ENCODE results near the gene ZCCHC17. TPM values are rescaled to one million over a fixed set of nuclear protein-coding genes. Genes with fewer than 3 reads are reported as not detected.
"Not testable (repeated sequence)": the region's sequence is repeated elsewhere in the genome, so short reads cannot be mapped to it uniquely, and the experiment has no call there.

The ZCCHC17 gene
- total RNA-seq, 1 donor from 2014 or later: 26.2 TPM

- DNase-seq (ENCODE audit: low spot score): no peak
- Mint-ChIP-seq H3K27ac (no peak overlapping the region), H3K36me3 (ENCODE audit: low read depth) (no peaks in the 10 kb centered on the region), H3K4me1 (ENCODE audit: low read depth) (peaks cover 13% of the 10 kb centered on the region), H3K9me3 (no peaks in the 10 kb centered on the region), H3K4me3 (ENCODE audit: low read depth) (no peak overlapping the region), H3K27me3 (ENCODE audit: low read depth) (peaks cover 11% of the 10 kb centered on the region)
- intact Hi-C loops (cut with micrococcal nuclease): no loop called here
These were observed 77.8 kb downstream of the ZCCHC17 start for GRCh38 chr1:31374511-31375196.

GRCh38 chr1:31376375-31377134 lies 79.7 kb downstream of the ZCCHC17 start:
- H3K9me3 Mint-ChIP-seq: no peaks in the 10 kb centered on the region
- DNase-seq (ENCODE audit: low spot score): no peak
- intact Hi-C loops (cut with micrococcal nuclease): no loop called here
- H3K36me3 Mint-ChIP-seq (ENCODE audit: low read depth): no peaks in the 10 kb centered on the region
- H3K4me3 Mint-ChIP-seq (ENCODE audit: low read depth): no peak overlapping the region
- H3K4me1 Mint-ChIP-seq (ENCODE audit: low read depth): peaks cover 13% of the 10 kb centered on the region
- peaks cover 11% of the 10 kb centered on the region for H3K27me3 Mint-ChIP-seq (ENCODE audit: low read depth)
- no peak overlapping the region for H3K27ac Mint-ChIP-seq

- no peak overlapping the region for H3K4me3 Mint-ChIP-seq (ENCODE audit: low read depth)
- peaks cover 15% of the 10 kb centered on the region for H3K27me3 Mint-ChIP-seq (ENCODE audit: low read depth)
- no peak for DNase-seq (ENCODE audit: low spot score)
- H3K4me1 Mint-ChIP-seq (ENCODE audit: low read depth): peaks cover 12% of the 10 kb centered on the region
- no peaks in the 10 kb centered on the region for H3K36me3 Mint-ChIP-seq (ENCODE audit: low read depth)
- H3K27ac Mint-ChIP-seq: no peak overlapping the region
- intact Hi-C loops (cut with micrococcal nuclease): no loop called here
- H3K9me3 Mint-ChIP-seq: no peaks in the 10 kb centered on the region
These were observed 80.6 kb downstream of the ZCCHC17 start for GRCh38 chr1:31377364-31377863.

GRCh38 chr1:31378001-31378400 lies 81.2 kb downstream of the ZCCHC17 start:
- no peaks in the 10 kb centered on the region for H3K36me3 Mint-ChIP-seq (ENCODE audit: low read depth)
- no peak for DNase-seq (ENCODE audit: low spot score)
- no peak overlapping the region for H3K4me3 Mint-ChIP-seq (ENCODE audit: low read depth)
- H3K4me1 Mint-ChIP-seq (ENCODE audit: low read depth): peaks cover 7% of the 10 kb centered on the region
- H3K9me3 Mint-ChIP-seq: no peaks in the 10 kb centered on the region
- intact Hi-C loops (cut with micrococcal nuclease): no loop called here
- no peak overlapping the region for H3K27ac Mint-ChIP-seq
- H3K27me3 Mint-ChIP-seq (ENCODE audit: low read depth): peaks cover 15% of the 10 kb centered on the region

- Mint-ChIP-seq H3K4me3 (ENCODE audit: low read depth) (no peak overlapping the region), H3K27me3 (ENCODE audit: low read depth) (peaks cover 9% of the 10 kb centered on the region), H3K9me3 (no peaks in the 10 kb centered on the region), H3K36me3 (ENCODE audit: low read depth) (no peaks in the 10 kb centered on the region), H3K4me1 (ENCODE audit: low read depth) (peaks cover 1% of the 10 kb centered on the region), H3K27ac (no peak overlapping the region)
- DNase-seq (ENCODE audit: low spot score): no peak
- intact Hi-C loops (cut with micrococcal nuclease): no loop called here
These were observed 83.3 kb downstream of the ZCCHC17 start for GRCh38 chr1:31380181-31380580.

GRCh38 chr1:31381394-31382294 lies 84.8 kb downstream of the ZCCHC17 start:
- no peak for DNase-seq (ENCODE audit: low spot score)
- Mint-ChIP-seq H3K9me3 (no peaks in the 10 kb centered on the region), H3K27ac (no peak overlapping the region), H3K4me1 (ENCODE audit: low read depth) (peaks cover under 1% of the 10 kb centered on the region), H3K4me3 (ENCODE audit: low read depth) (no peak overlapping the region), H3K36me3 (ENCODE audit: low read depth) (no peaks in the 10 kb centered on the region), H3K27me3 (ENCODE audit: low read depth) (peaks cover 9% of the 10 kb centered on the region)
- intact Hi-C loops (cut with micrococcal nuclease): no loop called here

GRCh38 chr1:31382379-31382989 lies 85.7 kb downstream of the ZCCHC17 start:
- Mint-ChIP-seq H3K36me3 (ENCODE audit: low read depth) (no peaks in the 10 kb centered on the region), H3K27me3 (ENCODE audit: low read depth) (peaks cover 9% of the 10 kb centered on the region), H3K27ac (no peak overlapping the region), H3K9me3 (no peaks in the 10 kb centered on the region), H3K4me1 (ENCODE audit: low read depth) (no peaks in the 10 kb centered on the region), H3K4me3 (ENCODE audit: low read depth) (no peak overlapping the region)
- DNase-seq (ENCODE audit: low spot score): no peak
- intact Hi-C loops (cut with micrococcal nuclease): no loop called here

GRCh38 chr1:31383967-31384366 lies 87.1 kb downstream of the ZCCHC17 start:
- no peaks in the 10 kb centered on the region for H3K4me1 Mint-ChIP-seq (ENCODE audit: low read depth)
- no peak overlapping the region for H3K27ac Mint-ChIP-seq
- no peaks in the 10 kb centered on the region for H3K36me3 Mint-ChIP-seq (ENCODE audit: low read depth)
- intact Hi-C loops (cut with micrococcal nuclease): no loop called here
- H3K4me3 Mint-ChIP-seq (ENCODE audit: low read depth): no peak overlapping the region
- H3K27me3 Mint-ChIP-seq (ENCODE audit: low read depth): peaks cover 9% of the 10 kb centered on the region
- no peaks in the 10 kb centered on the region for H3K9me3 Mint-ChIP-seq
- DNase-seq (ENCODE audit: low spot score): no peak

GRCh38 chr1:31386576-31387243 lies 89.9 kb downstream of the ZCCHC17 start:
- H3K27ac Mint-ChIP-seq; H3K9me3 Mint-ChIP-seq; H3K4me1 Mint-ChIP-seq (ENCODE audit: low read depth); intact Hi-C loops (cut with micrococcal nuclease); DNase-seq (ENCODE audit: low spot score); H3K36me3 Mint-ChIP-seq (ENCODE audit: low read depth); H3K4me3 Mint-ChIP-seq (ENCODE audit: low read depth); H3K27me3 Mint-ChIP-seq (ENCODE audit: low read depth): not testable (repeated sequence)

- Mint-ChIP-seq H3K27ac (no peak overlapping the region), H3K36me3 (ENCODE audit: low read depth) (no peaks in the 10 kb centered on the region), H3K4me1 (ENCODE audit: low read depth) (no peaks in the 10 kb centered on the region), H3K27me3 (ENCODE audit: low read depth) (peaks cover 2% of the 10 kb centered on the region), H3K9me3 (no peaks in the 10 kb centered on the region), H3K4me3 (ENCODE audit: low read depth) (no peak overlapping the region)
- no peak for DNase-seq (ENCODE audit: low spot score)
- intact Hi-C loops (cut with micrococcal nuclease): no loop called here
These were observed 90.8 kb downstream of the ZCCHC17 start for GRCh38 chr1:31387612-31388011.

- no peaks in the 10 kb centered on the region for H3K36me3 Mint-ChIP-seq (ENCODE audit: low read depth)
- H3K27me3 Mint-ChIP-seq (ENCODE audit: low read depth): no peaks in the 10 kb centered on the region
- intact Hi-C loops (cut with micrococcal nuclease): no loop called here
- H3K9me3 Mint-ChIP-seq: no peaks in the 10 kb centered on the region
- peaks cover 5% of the 10 kb centered on the region for H3K4me1 Mint-ChIP-seq (ENCODE audit: low read depth)
- no peak for DNase-seq (ENCODE audit: low spot score)
- H3K27ac Mint-ChIP-seq: no peak overlapping the region
- no peak overlapping the region for H3K4me3 Mint-ChIP-seq (ENCODE audit: low read depth)
These were observed 92.8 kb downstream of the ZCCHC17 start for GRCh38 chr1:31389616-31390015.

- H3K36me3 Mint-ChIP-seq (ENCODE audit: low read depth): no peaks in the 10 kb centered on the region
- H3K27me3 Mint-ChIP-seq (ENCODE audit: low read depth): no peaks in the 10 kb centered on the region
- no peaks in the 10 kb centered on the region for H3K9me3 Mint-ChIP-seq
- intact Hi-C loops (cut with micrococcal nuclease): no loop called here
- H3K4me1 Mint-ChIP-seq (ENCODE audit: low read depth): peaks cover 9% of the 10 kb centered on the region
- no peak for DNase-seq (ENCODE audit: low spot score)
- H3K27ac Mint-ChIP-seq: no peak overlapping the region
- no peak overlapping the region for H3K4me3 Mint-ChIP-seq (ENCODE audit: low read depth)
These were observed 93.2 kb downstream of the ZCCHC17 start for GRCh38 chr1:31390071-31390470.
